Liver (tissue), 3 donors: Measurements from ENCODE around the gene DCAF16.

Experiments
- FOXA1 ChIP-seq: IDR thresholded peaks from 2 replicates; pipeline ENCODE4 v1.6.1; 2016; ENCODE audit warnings: antibody characterized with exemption
- JUND ChIP-seq, 2 donors: IDR thresholded peaks; 2 replicates each; pipeline ENCODE4 v1.6.1; 2016; ENCODE audit warnings: antibody characterized with exemption in 2 of 2
- SP1 ChIP-seq: IDR thresholded peaks from 2 replicates; pipeline ENCODE4 v1.6.1; 2018; ENCODE audit warnings: antibody characterized with exemption, mild to moderate bottlenecking
- TF ChIP-seq, protein P1 (sequence below): fragments of 150-350 bp; IDR thresholded peaks from 2 replicates; pipeline ENCODE4 v1.5.1; 2017; ENCODE audit warnings: improper control_type of control experiment, low read depth, low read length; ENCODE audit not compliant: missing input control
- donor health status: healthy.
- donor health status: healthy.

DNA sequence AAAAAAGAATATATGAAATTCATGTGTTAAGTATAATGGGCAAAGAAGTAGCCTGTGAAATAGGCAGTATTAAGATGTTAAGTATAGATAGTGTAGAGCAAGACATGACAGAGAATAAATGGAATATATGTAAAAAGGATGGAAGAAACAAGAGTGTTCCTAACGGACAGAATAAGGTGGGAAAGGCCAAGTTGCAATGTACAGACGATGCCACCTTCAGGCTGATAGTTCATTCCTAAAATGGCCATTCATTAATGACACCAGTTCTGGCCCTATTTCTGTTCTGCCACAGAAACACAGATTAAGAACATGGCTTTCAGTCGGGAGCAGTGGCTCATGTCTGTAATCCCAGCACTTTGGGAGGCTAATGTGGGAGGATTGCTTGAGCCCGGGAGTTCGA is 24.7 kb downstream of the DCAF16 start:
- TF ChIP-seq, protein P1, sequence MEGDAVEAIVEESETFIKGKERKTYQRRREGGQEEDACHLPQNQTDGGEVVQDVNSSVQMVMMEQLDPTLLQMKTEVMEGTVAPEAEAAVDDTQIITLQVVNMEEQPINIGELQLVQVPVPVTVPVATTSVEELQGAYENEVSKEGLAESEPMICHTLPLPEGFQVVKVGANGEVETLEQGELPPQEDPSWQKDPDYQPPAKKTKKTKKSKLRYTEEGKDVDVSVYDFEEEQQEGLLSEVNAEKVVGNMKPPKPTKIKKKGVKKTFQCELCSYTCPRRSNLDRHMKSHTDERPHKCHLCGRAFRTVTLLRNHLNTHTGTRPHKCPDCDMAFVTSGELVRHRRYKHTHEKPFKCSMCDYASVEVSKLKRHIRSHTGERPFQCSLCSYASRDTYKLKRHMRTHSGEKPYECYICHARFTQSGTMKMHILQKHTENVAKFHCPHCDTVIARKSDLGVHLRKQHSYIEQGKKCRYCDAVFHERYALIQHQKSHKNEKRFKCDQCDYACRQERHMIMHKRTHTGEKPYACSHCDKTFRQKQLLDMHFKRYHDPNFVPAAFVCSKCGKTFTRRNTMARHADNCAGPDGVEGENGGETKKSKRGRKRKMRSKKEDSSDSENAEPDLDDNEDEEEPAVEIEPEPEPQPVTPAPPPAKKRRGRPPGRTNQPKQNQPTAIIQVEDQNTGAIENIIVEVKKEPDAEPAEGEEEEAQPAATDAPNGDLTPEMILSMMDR = no peak
- TF ChIP-seq JUND (IDR thresholded peaks at IDR 0.05) = no peak
- no peak for TF ChIP-seq FOXA1
- TF ChIP-seq SP1 = no peak
